Nephron progenitor cell (in vitro differentiated cells): ENCODE measurements around the gene MAN2B2.
"Not testable (repeated sequence)": the region's sequence is repeated elsewhere in the genome, so short reads cannot be mapped to it uniquely, and the experiment has no call there.

Experiments
- DNase-seq: peaks from one replicate; pipeline ENCODE4 v3.0.0; 2021
- H3K27ac Mint-ChIP-seq: 2 replicates; pipeline ENCODE4 v1.8.0; 2021; ENCODE audit warnings: mild to moderate bottlenecking, moderate library complexity, mixed read lengths
- H3K27me3 Mint-ChIP-seq: 2 replicates; pipeline ENCODE4 v1.8.0; 2021; ENCODE audit warnings: mild to moderate bottlenecking, low read depth, mixed read lengths; ENCODE audit not compliant: poor library complexity
- H3K36me3 Mint-ChIP-seq: 2 replicates; pipeline ENCODE4 v1.8.0; 2021; ENCODE audit warnings: low read depth, mixed read lengths
- H3K4me1 Mint-ChIP-seq: 2 replicates; pipeline ENCODE4 v1.8.0; 2021; ENCODE audit warnings: mixed read lengths
- H3K4me3 Mint-ChIP-seq: 2 replicates; pipeline ENCODE4 v1.8.0; 2021; ENCODE audit warnings: mild to moderate bottlenecking, moderate library complexity, mixed read lengths
- H3K9me3 Mint-ChIP-seq: 2 replicates; pipeline ENCODE4 v1.8.0; 2021; ENCODE audit warnings: mild to moderate bottlenecking, moderate library complexity, mixed read lengths
- TF ChIP-seq, protein P1 (sequence below): fragments of 200-600 bp; sonication (generic); IDR thresholded peaks from 2 replicates; pipeline ENCODE4 v1.5.0; 2021; ENCODE audit warnings: antibody characterized with exemption

Gene MAN2B2

DNA sequence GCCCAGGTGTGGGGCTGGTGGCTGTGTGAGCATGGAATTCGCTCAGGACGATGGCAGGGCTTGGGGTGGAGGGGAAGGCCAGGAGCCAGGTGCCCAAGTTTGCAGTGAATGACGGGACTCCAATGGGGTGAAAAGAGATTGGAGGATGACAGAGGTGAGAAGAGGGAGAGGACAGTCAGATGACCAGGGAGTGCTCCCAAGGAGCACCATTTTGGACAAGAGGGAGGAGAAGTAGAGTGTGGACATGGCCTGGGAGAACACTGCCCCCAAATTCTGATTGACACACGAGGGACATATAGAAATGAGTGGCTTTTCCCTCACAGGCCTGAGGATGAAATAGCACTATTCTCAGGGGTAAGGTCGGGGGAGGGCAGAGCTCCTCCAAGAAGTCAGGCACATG is 72.2 kb downstream of the MAN2B2 start:
- Mint-ChIP-seq H3K36me3 (peaks cover 18% of the 10 kb centered on the region), H3K4me1 (peaks cover 19% of the 10 kb centered on the region), H3K27ac (no peak overlapping the region), H3K27me3 (peaks cover 5% of the 10 kb centered on the region), H3K9me3 (no peaks in the 10 kb centered on the region), H3K4me3 (no peak overlapping the region)
- TF ChIP-seq, protein P1, sequence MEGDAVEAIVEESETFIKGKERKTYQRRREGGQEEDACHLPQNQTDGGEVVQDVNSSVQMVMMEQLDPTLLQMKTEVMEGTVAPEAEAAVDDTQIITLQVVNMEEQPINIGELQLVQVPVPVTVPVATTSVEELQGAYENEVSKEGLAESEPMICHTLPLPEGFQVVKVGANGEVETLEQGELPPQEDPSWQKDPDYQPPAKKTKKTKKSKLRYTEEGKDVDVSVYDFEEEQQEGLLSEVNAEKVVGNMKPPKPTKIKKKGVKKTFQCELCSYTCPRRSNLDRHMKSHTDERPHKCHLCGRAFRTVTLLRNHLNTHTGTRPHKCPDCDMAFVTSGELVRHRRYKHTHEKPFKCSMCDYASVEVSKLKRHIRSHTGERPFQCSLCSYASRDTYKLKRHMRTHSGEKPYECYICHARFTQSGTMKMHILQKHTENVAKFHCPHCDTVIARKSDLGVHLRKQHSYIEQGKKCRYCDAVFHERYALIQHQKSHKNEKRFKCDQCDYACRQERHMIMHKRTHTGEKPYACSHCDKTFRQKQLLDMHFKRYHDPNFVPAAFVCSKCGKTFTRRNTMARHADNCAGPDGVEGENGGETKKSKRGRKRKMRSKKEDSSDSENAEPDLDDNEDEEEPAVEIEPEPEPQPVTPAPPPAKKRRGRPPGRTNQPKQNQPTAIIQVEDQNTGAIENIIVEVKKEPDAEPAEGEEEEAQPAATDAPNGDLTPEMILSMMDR: no peak
- DNase-seq: no peak

DNA sequence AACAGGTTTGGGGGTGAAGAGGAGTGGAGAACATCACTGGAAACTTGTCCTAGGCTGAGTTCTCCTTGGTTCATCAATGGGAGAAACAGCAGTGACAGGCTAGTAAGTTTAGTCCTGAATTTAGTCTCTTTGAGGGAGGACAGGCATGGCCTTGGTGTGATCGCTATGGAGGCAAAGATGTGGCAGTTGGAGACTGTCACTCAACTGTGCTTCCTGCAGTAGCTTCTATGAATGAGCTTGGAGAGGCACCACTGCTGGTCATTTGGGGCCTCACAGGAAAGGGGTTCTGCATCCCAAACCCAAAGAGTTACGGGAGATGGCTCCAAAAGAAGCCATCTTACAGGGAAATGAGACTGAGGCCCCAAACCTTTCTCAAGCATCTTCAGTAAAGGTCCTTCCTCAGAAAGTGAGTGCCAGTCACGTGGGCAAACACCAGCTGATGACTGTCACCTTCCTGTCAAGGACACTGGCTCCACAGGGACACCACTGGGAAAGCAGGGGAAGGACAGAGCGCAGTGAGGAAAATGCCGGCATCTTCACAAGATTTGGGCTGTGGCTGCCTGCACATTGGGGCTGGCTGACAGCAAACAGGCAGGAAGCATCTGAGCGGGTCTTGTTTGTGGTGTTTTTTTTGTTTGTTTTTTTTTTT is 72.7 kb downstream of the MAN2B2 start:
- H3K9me3 Mint-ChIP-seq: no peaks in the 10 kb centered on the region
- peaks cover 14% of the 10 kb centered on the region for H3K4me1 Mint-ChIP-seq
- peaks cover 5% of the 10 kb centered on the region for H3K27me3 Mint-ChIP-seq
- H3K36me3 Mint-ChIP-seq: peaks cover 13% of the 10 kb centered on the region
- no peak overlapping the region for H3K4me3 Mint-ChIP-seq
- no peak for DNase-seq
- H3K27ac Mint-ChIP-seq: no peak overlapping the region
- TF ChIP-seq, protein P1: no peak

DNA sequence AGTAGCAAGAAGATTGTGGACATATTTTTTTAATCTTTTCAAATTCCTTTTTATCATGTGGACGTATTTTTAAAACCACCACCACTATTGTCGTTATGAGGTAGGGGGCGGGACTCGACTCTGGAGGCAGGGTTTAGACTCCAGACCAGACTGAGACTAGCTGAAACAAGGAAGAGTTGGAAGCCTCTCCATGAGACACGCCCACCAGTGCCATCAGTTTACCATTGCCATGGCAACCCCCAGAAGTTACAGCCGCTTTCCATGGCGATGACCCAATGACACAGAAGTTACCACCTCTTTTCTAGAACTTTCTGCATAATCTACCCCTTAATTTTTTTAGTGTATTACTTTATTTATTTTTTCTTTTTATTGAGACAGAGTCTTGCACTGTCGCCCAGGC is 74.2 kb downstream of the MAN2B2 start:
- no peaks in the 10 kb centered on the region for H3K4me1 Mint-ChIP-seq
- TF ChIP-seq, protein P1: no peak
- H3K9me3 Mint-ChIP-seq: peaks cover 12% of the 10 kb centered on the region
- H3K27me3 Mint-ChIP-seq: peaks cover 5% of the 10 kb centered on the region
- H3K27ac Mint-ChIP-seq: no peak overlapping the region
- no peak overlapping the region for H3K4me3 Mint-ChIP-seq
- H3K36me3 Mint-ChIP-seq: no peaks in the 10 kb centered on the region
- DNase-seq: no peak

- not testable (repeated sequence) for H3K36me3 Mint-ChIP-seq, DNase-seq, H3K27ac Mint-ChIP-seq, H3K27me3 Mint-ChIP-seq, H3K4me3 Mint-ChIP-seq, H3K4me1 Mint-ChIP-seq
- peaks cover 27% of the 10 kb centered on the region for H3K9me3 Mint-ChIP-seq
These were observed 79.2 kb downstream of the MAN2B2 start for GRCh38 chr4:6654211-6654610.

DNA sequence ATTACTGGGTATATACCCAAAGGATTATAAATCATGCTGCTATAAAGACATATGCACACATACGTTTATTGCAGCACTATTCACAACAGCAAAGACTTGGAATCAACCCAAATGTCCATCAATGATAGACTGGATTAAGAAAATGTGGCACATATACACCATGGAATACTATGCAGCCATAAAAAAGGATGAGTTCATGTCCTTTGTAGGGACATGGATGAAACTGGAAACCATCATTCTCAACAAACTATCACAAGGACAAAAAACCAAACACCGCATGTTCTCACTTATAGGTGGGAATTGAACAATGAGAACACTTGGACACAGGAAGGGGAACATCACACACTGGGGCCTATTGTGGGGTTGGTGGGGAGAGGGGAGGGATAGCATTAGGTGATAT is 80.3 kb downstream of the MAN2B2 start:
- H3K36me3 Mint-ChIP-seq, H3K4me1 Mint-ChIP-seq, DNase-seq: not testable (repeated sequence)

GRCh38 chr4:6655924-6656323 is 80.9 kb downstream of the MAN2B2 start:
- Mint-ChIP-seq H3K27me3 (peaks cover 26% of the 10 kb centered on the region), H3K4me1 (peaks cover 7% of the 10 kb centered on the region), H3K9me3 (peaks cover 27% of the 10 kb centered on the region), H3K27ac (no peak overlapping the region), H3K36me3 (no peaks in the 10 kb centered on the region), H3K4me3 (no peak overlapping the region)
- TF ChIP-seq, protein P1: no peak
- DNase-seq: no peak

More for the DNA sequence above, 80.3 kb downstream of the MAN2B2 start:
- H3K27ac Mint-ChIP-seq, H3K4me3 Mint-ChIP-seq: not testable (repeated sequence)
- peaks cover 27% of the 10 kb centered on the region for H3K9me3 Mint-ChIP-seq
- peaks cover 20% of the 10 kb centered on the region for H3K27me3 Mint-ChIP-seq
